ENCODE results near the gene PTPN14.

Gene PTPN14

DNA sequence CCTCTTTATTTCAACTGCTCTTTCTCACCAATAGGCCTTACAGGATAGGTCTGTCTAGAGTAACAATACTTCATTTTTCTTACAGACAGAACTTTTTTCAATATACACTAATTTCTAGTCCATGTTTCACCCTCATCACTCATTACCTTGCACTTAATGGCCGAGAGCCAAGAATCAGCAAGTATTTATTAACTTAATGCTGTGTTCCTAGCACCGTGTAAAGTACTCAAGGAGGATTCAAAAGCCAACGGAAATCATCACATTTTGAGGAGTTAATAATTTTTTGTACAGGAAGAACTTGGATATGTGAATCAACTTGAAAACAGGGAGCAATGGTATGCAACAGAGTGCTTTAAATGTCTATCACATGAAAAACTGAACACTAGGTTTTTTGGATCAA lies 102.0 kb downstream of the PTPN14 start:
- no peak for DNase-seq

- DNase-seq: no peak
These were observed 102.9 kb downstream of the PTPN14 start for GRCh38 chr1:214448536-214448935.

- DNase-seq: no peak
These were observed 103.9 kb downstream of the PTPN14 start for GRCh38 chr1:214447557-214447871.

DNA sequence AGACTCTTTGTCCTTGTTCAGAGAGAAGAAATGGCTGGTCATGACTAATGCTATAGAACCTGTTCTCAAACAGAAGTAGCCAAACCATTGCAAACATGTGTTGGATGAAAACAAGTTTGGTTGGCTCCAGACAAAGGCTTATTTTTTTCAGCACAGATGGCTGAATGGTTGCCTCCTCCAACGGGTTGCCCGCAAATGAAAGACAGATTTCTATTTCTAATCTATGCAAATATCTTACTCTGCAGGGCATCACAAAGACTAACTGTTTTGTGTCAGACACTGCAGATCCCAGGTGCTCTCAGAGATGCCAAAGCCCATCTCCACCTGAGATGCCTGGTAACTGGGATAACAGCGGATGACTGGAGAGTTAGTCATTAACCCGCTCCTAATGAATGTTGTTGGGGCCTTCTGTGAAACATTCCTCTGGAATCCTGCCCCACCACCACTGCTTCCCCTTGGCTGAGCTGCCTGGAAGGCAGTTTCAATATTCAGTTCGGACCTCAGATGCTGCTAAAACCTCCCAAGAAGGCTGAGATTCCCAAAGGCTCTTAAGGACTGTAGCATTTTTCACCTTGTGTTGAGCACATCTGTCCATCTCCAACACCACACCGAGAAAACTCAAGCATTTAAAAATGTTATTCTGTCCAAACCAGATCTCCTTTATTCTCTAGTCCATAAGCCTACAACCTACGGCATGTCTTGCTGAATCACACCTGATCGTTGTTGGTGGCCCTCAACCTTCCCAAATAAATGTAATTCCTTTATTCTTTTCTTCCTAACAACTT lies 104.4 kb downstream of the PTPN14 start:
- DNase-seq: no peak

DNA sequence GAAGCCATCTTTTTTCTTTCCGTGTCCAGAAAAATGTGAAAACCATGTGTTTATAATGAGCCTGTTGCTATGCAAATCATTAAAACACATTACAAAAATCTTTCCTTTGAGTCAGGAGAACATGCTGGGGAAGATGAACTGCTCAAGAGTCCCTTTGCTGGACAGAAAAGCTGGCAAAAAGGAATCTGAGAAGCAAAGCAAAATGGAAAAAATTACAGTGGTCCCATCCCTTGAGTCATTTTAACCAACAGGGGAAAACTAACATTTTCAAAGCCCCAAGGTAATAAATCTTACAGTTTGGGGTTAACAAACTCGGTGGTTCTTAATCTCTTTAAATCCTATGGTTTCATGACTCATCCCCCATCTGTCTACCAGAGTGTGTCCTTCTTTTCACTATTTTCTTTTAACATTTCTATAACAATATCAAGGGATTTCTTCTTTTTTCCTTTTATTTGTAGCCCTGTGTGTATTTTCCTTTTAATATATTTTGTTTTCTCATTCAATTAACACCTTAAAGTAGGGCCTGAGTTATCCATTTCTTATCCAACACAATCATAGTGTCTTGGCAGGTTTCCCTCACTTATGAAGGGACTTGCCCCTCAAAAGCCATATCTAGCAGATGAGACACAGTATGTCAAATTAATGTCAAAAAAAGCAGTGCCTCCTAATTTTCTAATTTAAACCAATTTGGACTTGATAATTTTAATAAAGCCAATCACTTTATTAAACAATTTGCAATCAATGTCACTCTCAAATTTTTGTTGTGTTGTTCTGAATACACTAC lies 105.4 kb downstream of the PTPN14 start:
- DNase-seq: no peak

DNA sequence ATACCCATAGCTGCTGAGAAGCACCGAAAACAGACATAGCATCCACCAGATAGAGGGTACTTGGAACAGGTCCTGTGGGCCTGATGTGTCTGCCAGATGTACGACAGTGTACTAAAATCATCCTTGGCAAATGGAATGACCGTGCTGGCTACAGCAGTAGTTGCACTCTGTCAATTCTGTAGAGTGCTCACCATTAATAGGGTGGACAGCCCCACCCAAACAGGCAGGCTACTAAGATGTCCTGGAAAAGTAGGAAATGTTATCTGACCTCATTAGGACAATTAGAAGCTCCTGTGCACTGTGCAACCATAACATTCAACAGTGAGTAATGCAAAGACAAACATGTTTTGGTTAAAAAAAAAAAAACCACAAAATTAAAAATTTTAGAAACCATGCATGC lies 106.2 kb downstream of the PTPN14 start:
- no peak for DNase-seq

DNA sequence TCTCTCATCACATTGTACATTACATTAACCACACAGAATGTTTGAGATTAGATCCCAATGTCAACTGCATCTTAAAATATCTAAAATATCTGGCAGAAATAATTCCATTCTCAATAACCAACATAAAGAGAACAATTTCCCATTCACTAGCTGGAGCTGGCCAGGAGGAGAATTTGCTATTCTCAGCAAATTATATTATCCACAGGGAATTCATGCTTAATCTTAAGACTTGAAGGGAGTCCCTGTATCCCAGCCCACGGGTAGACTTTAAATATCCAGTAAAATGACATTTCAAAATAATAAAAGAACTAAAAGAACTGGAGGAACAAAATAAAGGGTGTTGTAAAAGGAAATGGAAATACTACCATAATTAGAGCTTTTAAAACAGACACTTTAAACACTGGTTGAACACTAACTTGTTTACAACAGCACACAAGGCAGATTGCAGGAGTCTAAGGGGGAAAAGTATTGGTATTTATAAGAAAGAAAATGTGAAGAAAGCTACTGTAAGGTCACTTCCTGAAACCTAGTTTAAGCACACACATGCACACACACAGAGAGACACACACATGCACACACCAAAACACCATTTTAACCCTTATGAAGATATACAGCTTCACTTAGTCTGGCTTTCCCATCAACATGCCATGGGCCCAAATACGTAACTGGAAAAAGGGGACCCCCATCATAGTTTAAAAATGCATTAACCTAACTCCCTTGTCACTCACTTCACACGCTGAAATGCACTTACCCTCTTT lies 107.0 kb downstream of the PTPN14 start:
- DNase-seq: no peak

DNA sequence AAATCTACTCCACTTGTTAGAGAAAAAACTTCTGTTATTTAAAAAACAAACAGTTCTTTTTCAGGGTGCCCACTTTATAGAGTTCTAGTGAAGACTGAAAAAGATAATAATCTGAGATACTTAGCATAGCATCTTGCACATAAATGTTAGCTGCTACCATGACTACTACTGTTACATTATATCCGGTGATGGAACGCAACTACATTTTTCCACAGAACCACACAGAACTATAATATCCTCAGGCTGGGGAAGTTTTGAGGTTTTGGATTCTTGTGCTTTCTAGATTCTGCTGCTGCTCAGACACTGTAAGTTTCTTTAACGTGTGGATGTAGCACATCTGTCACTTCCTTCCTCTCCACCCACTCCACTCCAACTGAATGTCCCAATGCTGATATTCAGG lies 110.3 kb downstream of the PTPN14 start:
- peak in 1 of 2 donors; percentile 6 for DNase-seq

- no peak for DNase-seq
These were observed 111.0 kb downstream of the PTPN14 start for GRCh38 chr1:214440219-214440965.

- peak in 1 of 2 donors; percentile 8 for DNase-seq
These were observed 111.9 kb downstream of the PTPN14 start for GRCh38 chr1:214439352-214440119.

GRCh38 chr1:214438530-214438929 lies 112.9 kb downstream of the PTPN14 start:
- DNase-seq: no peak

GRCh38 chr1:214438075-214438474 lies 113.3 kb downstream of the PTPN14 start:
- DNase-seq: no peak

GRCh38 chr1:214435867-214436266 lies 115.5 kb downstream of the PTPN14 start:
- no peak for DNase-seq

- no peak for DNase-seq
These were observed 119.2 kb downstream of the PTPN14 start for GRCh38 chr1:214432245-214432644.

DNA sequence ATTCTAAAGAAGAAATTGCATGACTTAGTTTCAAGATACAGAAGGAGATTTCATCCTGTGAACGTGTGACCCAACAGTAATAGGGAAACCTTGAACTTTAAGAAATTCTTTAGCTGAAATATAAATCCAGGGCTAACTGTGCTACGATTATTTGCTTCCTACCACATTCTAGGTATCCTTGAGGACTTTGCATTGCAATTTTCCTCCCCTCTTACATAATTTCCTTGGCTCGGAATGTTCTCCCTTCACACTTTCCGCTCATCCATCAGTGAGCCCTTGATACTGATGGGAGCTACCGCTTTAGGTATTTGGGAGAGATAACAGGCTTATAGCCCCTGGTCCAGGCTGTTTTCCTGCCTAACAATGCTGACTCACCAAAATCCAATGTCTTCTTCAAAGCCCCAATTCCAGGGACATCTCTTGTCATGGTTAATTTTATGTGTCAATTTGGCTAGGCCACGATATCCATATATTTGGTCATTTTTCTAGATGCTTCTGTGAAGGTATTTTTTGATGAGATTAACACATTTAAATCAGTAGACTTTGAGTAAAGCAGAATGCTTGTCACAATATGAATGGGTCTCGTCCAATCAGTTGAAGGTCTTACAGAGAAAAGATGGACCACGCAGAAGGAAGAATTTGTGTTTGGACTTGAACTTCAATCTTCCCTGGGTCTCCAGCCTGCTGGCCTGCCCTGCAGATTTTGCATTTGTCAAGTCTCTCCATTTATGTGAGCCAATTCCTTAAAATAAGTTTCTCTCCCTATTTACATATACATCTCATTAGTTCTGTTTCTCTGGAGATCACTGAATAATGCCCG lies 121.2 kb downstream of the PTPN14 start:
- no peak for DNase-seq

GRCh38 chr1:214427871-214428277 lies 123.5 kb downstream of the PTPN14 start:
- peak; percentile 61 to 64 for DNase-seq

- no peak for DNase-seq
These were observed 125.0 kb downstream of the PTPN14 start for GRCh38 chr1:214426426-214426812.

DNA sequence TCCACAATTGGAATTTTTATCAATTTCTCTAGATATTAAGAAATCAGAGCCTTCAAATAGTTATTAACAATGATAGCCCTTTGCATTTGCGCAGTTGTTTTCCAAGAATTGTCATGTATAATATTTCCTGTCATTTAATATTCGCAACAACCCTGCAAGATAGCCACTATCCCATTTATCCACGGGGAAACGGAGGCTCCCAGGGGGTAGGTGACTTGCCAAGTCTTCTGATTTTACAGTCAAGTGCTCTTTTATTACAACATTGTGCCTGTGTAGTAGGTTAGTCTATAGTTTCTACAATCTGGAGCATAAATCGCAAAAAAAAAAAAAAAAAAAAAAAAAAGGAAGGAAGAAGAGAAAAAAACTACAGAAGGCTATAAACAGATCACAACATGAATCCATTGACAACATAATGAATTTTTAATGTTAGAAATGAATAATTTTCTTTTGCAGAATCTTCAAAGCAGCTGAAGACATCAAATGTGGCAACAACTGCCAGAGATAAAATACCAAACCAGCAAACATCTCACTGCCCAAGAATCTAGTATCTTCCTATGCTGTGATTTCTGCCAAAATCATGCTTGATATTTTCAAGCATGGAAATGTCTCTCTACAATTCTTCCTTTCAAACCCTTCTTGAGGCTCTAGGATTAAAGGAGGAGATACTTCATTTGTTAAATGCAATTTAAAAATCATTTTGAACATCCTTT lies 125.5 kb downstream of the PTPN14 start:
- DNase-seq: no peak

DNA sequence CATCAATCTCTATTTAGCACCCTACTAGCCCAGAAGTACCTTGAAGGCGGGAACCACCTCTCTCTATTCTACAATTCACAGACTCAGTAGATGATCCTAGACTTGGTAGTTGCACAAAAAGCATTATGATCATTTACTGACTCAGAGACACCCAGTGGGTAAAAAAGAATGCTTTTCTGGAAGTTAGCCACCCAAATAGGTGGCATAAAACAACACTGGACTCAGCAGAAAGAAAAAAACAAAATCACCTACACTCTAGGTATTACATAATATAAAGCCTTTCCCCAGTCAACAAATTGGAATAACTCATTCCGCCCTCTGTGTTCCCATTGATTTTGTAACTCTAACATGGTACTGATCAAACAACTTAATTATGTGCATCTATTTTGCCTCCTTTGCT lies 126.3 kb downstream of the PTPN14 start:
- DNase-seq: no peak

DNA sequence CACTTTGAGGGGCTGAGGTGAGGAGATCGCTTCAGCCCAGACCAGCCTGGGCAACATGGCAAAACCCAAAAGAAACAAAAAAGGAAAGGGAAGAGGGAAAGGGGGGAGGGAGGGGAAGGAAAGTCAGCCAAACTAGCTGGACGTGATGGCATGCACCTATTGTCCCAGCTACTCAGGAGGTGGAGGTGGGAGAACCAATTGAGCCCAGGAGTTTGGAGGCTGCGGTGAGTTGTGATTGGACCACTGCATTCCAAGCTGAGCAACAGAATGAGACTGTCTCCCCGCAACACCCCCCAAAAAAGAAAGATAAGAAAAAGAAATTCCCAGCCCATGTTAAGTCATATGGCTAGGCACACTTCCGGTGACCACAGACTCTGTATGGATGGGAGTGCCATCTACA lies 128.4 kb downstream of the PTPN14 start:
- no peak for DNase-seq

Measured in CD4-positive, alpha-beta T cell treated with Interleukin-1 beta for 1 hour (primary cell).